ENCODE data around the gene ELN.
"Not testable (repeated sequence)": the region's sequence is repeated elsewhere in the genome, so short reads cannot be mapped to it uniquely, and the experiment has no call there.

Gene ELN

DNA sequence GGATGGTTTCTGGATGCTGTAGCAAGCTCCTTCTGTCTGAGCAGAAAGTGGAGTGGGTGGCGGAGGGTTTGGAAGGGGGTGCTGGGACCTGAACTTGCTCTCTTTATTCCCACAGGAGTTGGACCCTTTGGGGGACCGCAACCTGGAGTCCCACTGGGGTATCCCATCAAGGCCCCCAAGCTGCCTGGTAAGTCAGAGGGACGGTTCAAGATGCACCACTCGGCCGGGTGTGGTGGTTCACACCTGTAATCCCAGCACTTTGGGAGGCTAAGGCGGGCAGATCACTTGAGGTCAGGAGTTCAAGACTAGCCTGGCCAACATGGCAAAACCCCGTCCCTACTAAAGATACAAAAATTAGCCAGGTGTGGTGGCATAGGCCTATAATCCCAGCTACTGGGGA lies 18.6 kb downstream of the ELN start:
- not testable (repeated sequence) for H3K4me3 ChIP-seq (ENCODE audit: low read length); DNase-seq (ENCODE audit: low read depth); H3K4me1 ChIP-seq (ENCODE audit: control insufficient read depth, insufficient read depth, low read length); H3K9ac ChIP-seq (ENCODE audit: low read length); H3K27me3 ChIP-seq (replicated peaks; ENCODE audit: control insufficient read depth, insufficient read depth, low read length); H3K9me3 ChIP-seq (ENCODE audit: control insufficient read depth, low read length)
- peaks cover 77% of the 10 kb centered on the region for H3K36me3 ChIP-seq (ENCODE audit: control insufficient read depth, insufficient read depth, low read length, severe bottlenecking)

DNA sequence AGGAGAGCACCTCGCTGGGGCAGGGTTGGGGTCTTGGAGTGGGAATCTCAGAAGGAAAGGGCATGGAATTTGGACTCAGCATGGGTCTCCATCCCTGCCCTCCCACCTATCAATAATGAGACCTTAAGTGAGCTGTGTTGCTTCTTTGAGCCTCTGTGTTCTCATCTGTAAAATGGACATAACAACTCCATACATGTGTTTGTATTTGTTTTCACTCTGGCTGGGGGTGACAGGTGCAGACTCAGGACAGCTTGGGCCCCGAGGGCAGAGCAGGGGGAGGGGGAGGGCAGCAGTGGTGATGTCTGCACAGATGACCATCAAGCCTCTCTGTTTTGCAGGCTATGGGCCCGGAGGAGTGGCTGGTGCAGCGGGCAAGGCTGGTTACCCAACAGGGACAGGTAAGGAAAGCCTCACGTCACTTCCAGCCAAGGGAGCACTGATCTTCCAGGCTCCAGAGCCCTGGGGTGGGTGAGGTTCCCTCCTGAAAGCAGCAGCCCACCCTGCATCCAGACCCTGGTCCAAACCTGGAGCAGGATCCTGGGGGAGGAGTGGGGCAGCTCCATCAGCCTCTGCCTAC lies 19.9 kb downstream of the ELN start:
- Histone ChIP-seq H3K9me3 (ENCODE audit: control insufficient read depth, low read length) (no peaks in the 10 kb centered on the region), H3K9ac (ENCODE audit: low read length) (no peak overlapping the region), H3K36me3 (ENCODE audit: control insufficient read depth, insufficient read depth, low read length, severe bottlenecking) (peaks cover 82% of the 10 kb centered on the region), H3K4me1 (ENCODE audit: control insufficient read depth, insufficient read depth, low read length) (peaks cover 9% of the 10 kb centered on the region), H3K27me3 (replicated peaks; ENCODE audit: control insufficient read depth, insufficient read depth, low read length) (no peaks in the 10 kb centered on the region), H3K4me3 (ENCODE audit: low read length) (no peak overlapping the region)
- no peak for DNase-seq (ENCODE audit: low read depth)

DNA sequence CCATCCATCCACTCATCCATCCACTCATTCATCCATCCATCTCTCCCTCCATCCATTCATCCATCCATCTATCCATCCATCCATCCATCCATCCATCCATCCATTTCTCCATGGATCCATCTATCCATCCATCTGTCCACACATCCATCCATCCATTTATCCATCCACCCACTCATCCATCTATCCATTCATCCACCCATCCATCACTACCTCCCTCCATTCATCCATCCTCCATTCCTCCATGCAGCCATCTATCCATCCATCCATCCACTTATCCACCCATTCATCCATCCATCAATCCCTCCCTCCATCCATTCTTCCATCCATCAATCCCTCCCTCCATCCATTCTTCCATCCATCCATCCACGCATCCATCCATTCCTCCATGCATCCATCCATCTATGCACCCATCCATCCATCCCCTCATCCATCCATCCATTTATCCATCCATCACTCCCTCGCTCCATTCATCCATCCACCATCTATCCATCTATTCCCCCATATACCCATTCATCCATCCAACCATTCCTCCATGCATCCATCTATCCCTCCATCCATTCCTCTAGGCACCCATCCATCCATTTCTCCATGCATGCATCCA lies 21.1 kb downstream of the ELN start:
- H3K4me1 ChIP-seq (ENCODE audit: control insufficient read depth, insufficient read depth, low read length), result peaks cover 9% of the 10 kb centered on the region
- no peak overlapping the region for H3K4me3 ChIP-seq (ENCODE audit: low read length)
- H3K9ac ChIP-seq (ENCODE audit: low read length), result no peak overlapping the region
- no peaks in the 10 kb centered on the region for H3K9me3 ChIP-seq (ENCODE audit: control insufficient read depth, low read length)
- no peak for DNase-seq (ENCODE audit: low read depth)
- H3K27me3 ChIP-seq (replicated peaks; ENCODE audit: control insufficient read depth, insufficient read depth, low read length), result no peaks in the 10 kb centered on the region
- peaks cover 86% of the 10 kb centered on the region for H3K36me3 ChIP-seq (ENCODE audit: control insufficient read depth, insufficient read depth, low read length, severe bottlenecking)

DNA sequence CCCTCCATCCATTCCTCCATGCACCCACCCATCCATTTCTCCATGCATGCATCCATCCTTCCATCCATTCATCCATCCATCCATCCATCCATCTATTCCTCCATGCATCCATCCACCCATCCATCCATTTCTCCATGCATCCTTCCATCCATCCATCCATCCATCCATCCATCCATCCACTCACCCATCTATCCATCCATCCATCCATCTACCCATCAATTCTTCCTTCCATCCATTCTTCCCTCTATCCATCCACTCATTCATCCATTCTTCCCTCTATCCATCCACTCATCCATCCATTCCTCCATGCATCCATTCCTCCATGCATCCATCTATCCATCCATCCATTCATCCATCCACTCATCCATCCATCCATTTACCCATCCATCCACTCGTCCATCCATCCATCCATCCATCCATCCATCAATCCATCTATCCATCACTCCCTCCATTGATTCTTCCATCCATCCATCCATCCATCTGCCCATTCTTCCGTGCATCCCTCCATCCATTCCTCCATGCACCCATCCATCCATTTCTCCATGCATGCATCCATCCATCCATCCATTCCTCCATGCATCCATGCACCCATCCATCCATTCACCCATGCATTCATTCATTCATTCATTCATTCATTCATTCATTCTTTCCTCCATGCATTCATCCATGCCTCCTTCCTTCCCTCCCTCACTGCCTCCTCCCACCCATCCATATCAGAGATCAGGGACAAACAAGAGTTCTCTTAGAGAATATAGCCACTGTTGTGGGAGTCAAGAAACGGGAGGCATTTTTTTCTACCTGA lies 22.2 kb downstream of the ELN start:
- no peaks in the 10 kb centered on the region for H3K9me3 ChIP-seq (ENCODE audit: control insufficient read depth, low read length)

DNA sequence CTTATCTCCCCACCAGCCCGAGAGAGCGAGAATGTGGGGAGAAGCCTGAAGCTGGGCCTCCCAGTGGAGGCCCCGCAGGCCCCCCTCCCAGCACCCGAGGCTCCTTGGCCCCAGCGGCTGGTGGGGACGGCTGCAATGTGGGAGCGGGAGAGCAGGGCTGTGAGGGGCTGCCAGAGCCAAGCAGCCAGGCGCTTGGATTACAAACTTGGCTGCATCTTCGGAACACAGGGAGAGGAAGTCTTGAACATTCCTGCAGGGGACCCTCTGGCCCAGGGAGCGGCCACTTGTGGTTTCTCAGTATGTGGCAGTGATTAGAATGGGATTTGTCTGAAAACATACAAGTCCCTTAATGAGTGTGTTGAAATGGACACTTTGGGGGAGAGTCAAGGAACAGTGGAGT lies 23.2 kb downstream of the ELN start:
- H3K4me3 ChIP-seq (ENCODE audit: low read length), result no peak overlapping the region
- H3K27me3 ChIP-seq (replicated peaks; ENCODE audit: control insufficient read depth, insufficient read depth, low read length), result no peaks in the 10 kb centered on the region
- H3K9ac ChIP-seq (ENCODE audit: low read length), result no peak overlapping the region
- peaks cover 86% of the 10 kb centered on the region for H3K36me3 ChIP-seq (ENCODE audit: control insufficient read depth, insufficient read depth, low read length, severe bottlenecking)
- H3K4me1 ChIP-seq (ENCODE audit: control insufficient read depth, insufficient read depth, low read length), result peaks cover 9% of the 10 kb centered on the region
- no peak for DNase-seq (ENCODE audit: low read depth)
- H3K9me3 ChIP-seq (ENCODE audit: control insufficient read depth, low read length), result no peaks in the 10 kb centered on the region

More for the DNA sequence above, 22.2 kb downstream of the ELN start:
- no peak overlapping the region for H3K4me3 ChIP-seq (ENCODE audit: low read length)
- H3K9ac ChIP-seq (ENCODE audit: low read length), result no peak overlapping the region
- DNase-seq (ENCODE audit: low read depth), result no peak
- H3K27me3 ChIP-seq (replicated peaks; ENCODE audit: control insufficient read depth, insufficient read depth, low read length), result no peaks in the 10 kb centered on the region
- H3K4me1 ChIP-seq (ENCODE audit: control insufficient read depth, insufficient read depth, low read length), result peaks cover 9% of the 10 kb centered on the region
- peaks cover 90% of the 10 kb centered on the region for H3K36me3 ChIP-seq (ENCODE audit: control insufficient read depth, insufficient read depth, low read length, severe bottlenecking)

DNA sequence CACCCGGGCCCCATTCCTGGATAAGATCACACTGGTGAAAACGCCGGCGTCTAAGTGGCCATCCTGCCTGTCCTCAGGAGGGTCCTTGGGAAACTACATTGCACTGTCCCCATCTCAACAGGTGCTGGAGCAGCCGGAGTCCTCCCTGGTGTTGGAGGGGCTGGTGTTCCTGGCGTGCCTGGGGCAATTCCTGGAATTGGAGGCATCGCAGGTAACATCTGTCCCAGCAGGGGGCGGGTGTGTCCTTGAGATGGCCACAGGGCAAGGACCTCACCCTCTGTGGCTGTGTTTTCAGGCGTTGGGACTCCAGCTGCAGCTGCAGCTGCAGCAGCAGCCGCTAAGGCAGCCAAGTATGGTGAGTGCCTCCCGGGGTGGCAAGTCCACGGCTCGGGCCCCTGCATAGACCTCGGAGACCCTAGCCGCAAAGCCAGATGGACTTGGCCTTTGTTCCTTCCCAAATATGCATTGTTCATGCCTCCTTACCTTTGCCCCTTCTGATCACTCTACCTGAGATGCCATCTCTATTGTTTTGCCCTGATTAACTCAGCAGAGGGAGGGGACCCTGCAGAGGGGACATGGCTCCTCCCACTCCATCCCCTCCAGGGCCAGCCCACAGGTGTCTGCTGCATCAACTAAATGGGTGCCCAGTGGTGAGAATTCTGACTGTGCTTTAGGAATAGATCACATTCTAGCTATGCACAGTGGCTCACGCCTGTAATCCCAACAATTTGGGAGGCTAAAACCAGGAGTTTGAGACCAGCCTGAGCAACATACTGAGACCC lies 23.8 kb downstream of the ELN start:
- no peak for DNase-seq (ENCODE audit: low read depth)
- Histone ChIP-seq H3K36me3 (ENCODE audit: control insufficient read depth, insufficient read depth, low read length, severe bottlenecking) (peaks cover 87% of the 10 kb centered on the region), H3K27me3 (replicated peaks; ENCODE audit: control insufficient read depth, insufficient read depth, low read length) (no peaks in the 10 kb centered on the region), H3K4me3 (ENCODE audit: low read length) (no peak overlapping the region), H3K9ac (ENCODE audit: low read length) (no peak overlapping the region), H3K4me1 (ENCODE audit: control insufficient read depth, insufficient read depth, low read length) (peaks cover 9% of the 10 kb centered on the region), H3K9me3 (ENCODE audit: control insufficient read depth, low read length) (no peaks in the 10 kb centered on the region)

DNA sequence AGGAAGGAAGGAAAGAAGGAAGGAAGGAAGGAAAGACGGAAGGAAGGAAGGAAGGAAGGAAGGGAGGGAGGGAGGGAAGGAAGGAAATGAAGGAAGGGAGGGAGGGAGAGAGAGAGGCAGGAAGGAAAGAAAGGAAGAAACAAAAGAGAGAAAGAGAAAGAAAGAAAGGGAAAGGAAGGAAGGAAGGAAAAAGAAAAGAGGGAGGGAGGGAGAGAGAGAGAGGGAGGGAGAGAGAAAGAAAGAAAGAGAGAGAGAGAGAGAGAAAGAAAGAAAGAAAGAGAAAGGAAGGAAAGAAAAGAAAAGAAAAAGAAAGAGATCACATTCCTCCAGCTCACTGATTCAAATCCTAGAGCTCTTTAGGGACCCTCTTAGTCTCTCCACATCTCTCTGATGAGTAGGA lies 24.7 kb downstream of the ELN start:
- no peak for DNase-seq (ENCODE audit: low read depth)
- H3K36me3 ChIP-seq (ENCODE audit: control insufficient read depth, insufficient read depth, low read length, severe bottlenecking), result peaks cover 86% of the 10 kb centered on the region
- no peak overlapping the region for H3K4me3 ChIP-seq (ENCODE audit: low read length)
- peaks cover 9% of the 10 kb centered on the region for H3K4me1 ChIP-seq (ENCODE audit: control insufficient read depth, insufficient read depth, low read length)
- no peaks in the 10 kb centered on the region for H3K27me3 ChIP-seq (replicated peaks; ENCODE audit: control insufficient read depth, insufficient read depth, low read length)
- H3K9me3 ChIP-seq (ENCODE audit: control insufficient read depth, low read length), result no peaks in the 10 kb centered on the region
- no peak overlapping the region for H3K9ac ChIP-seq (ENCODE audit: low read length)

DNA sequence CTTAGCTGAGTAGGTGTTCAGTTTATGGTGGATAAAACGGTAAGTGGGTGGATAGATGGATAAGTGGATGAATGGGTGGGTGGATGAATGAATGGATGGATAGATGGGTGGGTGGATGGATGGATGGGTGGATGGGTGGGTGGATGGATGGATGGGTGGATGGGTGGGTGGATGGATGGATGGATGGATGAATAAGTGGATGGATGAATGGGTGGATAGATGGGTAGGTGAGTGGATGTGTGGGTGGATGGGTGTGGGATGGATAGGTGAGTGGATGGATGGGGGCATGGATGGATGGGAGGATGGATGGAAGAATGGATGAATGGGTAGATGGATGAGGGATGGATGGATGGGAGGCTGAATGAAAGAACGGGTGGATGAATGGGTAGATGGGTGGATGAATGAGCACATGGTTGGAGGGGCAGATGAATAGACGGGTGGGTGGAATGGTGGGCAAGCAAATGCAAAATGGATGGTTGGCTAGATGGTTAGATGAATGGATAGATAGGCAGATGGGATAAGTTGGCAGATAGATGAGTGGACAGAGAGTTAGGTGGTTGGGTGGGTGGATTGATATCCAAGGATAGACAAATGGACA lies 25.7 kb downstream of the ELN start:
- no peak overlapping the region for H3K9ac ChIP-seq (ENCODE audit: low read length)
- no peak for DNase-seq (ENCODE audit: low read depth)
- H3K27me3 ChIP-seq (replicated peaks; ENCODE audit: control insufficient read depth, insufficient read depth, low read length), result no peaks in the 10 kb centered on the region
- no peak overlapping the region for H3K4me3 ChIP-seq (ENCODE audit: low read length)
- H3K36me3 ChIP-seq (ENCODE audit: control insufficient read depth, insufficient read depth, low read length, severe bottlenecking), result peaks cover 88% of the 10 kb centered on the region
- H3K4me1 ChIP-seq (ENCODE audit: control insufficient read depth, insufficient read depth, low read length), result peaks cover 9% of the 10 kb centered on the region
- no peaks in the 10 kb centered on the region for H3K9me3 ChIP-seq (ENCODE audit: control insufficient read depth, low read length)

DNA sequence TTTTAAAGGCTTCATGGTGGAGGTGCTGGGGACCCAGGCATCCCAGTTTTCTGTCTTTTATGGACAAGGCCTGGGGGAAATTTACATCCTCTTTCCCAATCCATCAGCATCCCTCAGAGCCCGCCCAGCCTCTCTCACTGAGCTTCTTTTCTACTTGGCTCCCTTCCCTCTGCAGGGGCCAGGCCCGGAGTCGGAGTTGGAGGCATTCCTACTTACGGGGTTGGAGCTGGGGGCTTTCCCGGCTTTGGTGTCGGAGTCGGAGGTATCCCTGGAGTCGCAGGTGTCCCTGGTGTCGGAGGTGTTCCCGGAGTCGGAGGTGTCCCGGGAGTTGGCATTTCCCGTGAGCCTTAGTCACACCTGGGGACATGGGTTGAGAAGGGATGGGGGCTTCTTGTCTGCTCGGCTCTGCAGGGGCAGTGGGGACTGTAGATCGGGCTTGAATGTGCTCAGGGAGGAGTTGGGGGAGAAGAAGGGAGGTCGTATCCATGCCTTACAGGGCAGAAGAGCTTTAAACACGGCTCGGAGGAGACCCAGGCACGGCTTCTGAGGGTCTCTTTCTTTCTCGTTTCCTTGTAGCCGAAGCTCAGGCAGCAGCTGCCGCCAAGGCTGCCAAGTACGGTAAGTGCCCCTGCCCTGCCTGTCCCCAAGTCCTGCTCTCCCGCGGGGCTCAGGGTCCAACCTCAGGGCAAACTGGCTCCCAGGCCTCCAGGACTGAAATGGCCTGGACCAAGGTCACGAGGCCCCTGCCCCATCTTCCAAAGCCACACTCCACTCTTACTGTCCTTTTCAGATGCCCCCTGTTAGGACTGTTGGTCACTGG lies 28.3 kb downstream of the ELN start:
- peaks cover 6% of the 10 kb centered on the region for H3K4me1 ChIP-seq (ENCODE audit: control insufficient read depth, insufficient read depth, low read length)
- no peak for DNase-seq (ENCODE audit: low read depth)

DNA sequence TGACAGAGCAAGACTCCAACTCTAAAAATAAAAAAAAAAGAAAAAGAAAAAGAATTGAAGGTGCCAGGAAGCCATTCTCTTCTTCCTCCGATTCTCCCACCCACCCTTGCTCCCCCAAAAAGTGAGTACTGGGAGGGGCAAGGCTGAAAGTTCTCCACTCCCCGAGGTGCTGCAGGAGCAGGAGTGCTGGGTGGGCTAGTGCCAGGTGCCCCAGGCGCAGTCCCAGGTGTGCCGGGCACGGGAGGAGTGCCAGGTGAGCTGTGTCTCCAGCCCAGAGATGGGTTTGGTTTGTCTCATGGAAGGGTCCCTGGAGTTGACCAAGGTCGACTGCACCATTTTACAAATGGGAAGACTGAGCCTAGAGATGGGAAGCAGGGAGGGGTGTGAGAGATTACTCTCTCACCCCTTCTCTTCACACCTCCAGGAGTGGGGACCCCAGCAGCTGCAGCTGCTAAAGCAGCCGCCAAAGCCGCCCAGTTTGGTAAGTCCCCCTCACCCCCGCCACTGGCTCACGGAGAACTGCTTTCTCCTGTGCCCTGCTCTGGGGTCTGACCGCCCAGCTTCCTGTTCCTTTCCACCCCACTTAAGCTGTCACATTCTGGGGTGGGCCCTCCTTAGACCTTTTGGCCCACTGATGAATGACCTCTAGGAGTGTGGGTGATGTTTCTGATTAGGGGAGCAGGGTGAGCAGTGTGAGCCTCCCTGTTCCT lies 29.4 kb downstream of the ELN start:
- Histone ChIP-seq H3K4me1 (ENCODE audit: control insufficient read depth, insufficient read depth, low read length) (peaks cover 7% of the 10 kb centered on the region), H3K9me3 (ENCODE audit: control insufficient read depth, low read length) (no peaks in the 10 kb centered on the region), H3K36me3 (ENCODE audit: control insufficient read depth, insufficient read depth, low read length, severe bottlenecking) (peaks cover 77% of the 10 kb centered on the region), H3K9ac (ENCODE audit: low read length) (no peak overlapping the region), H3K27me3 (replicated peaks; ENCODE audit: control insufficient read depth, insufficient read depth, low read length) (no peaks in the 10 kb centered on the region), H3K4me3 (ENCODE audit: low read length) (no peak overlapping the region)
- DNase-seq (ENCODE audit: low read depth), result no peak

More for the DNA sequence above, 28.3 kb downstream of the ELN start:
- no peak overlapping the region for H3K4me3 ChIP-seq (ENCODE audit: low read length)
- H3K27me3 ChIP-seq (replicated peaks; ENCODE audit: control insufficient read depth, insufficient read depth, low read length), result no peaks in the 10 kb centered on the region
- H3K9ac ChIP-seq (ENCODE audit: low read length), result no peak overlapping the region
- peaks cover 85% of the 10 kb centered on the region for H3K36me3 ChIP-seq (ENCODE audit: control insufficient read depth, insufficient read depth, low read length, severe bottlenecking)
- no peaks in the 10 kb centered on the region for H3K9me3 ChIP-seq (ENCODE audit: control insufficient read depth, low read length)

All from adipocyte (in vitro differentiated cells).